ACC112 (cell line): ENCODE measurements around the gene HLA-DRB1.
"Not testable (repeated sequence)": the region's sequence is repeated elsewhere in the genome, so short reads cannot be mapped to it uniquely, and the experiment has no call there.

ENCODE experiments used
- H2AFZ ChIP-seq: fragments of 200-600 bp; sonication (generic); one replicate; pipeline ENCODE4 v1.6.0; 2017; ENCODE audit warnings: antibody characterized with exemption, low read length; ENCODE audit not compliant: unreplicated experiment
- H3K27ac ChIP-seq: fragments of 200-600 bp; sonication (generic); 2 replicates; pipeline ENCODE4 v1.5.1; 2014; ENCODE audit warnings: low read depth, mild to moderate bottlenecking, antibody characterized with exemption, low read length, moderate library complexity
- H3K27me3 ChIP-seq: fragments of 200-600 bp; sonication (generic); 2 replicates; pipeline ENCODE4 v1.6.1; 2014; ENCODE audit warnings: mild to moderate bottlenecking, antibody characterized with exemption, low read length, moderate library complexity, mixed read lengths; ENCODE audit not compliant: insufficient read depth
- H3K36me3 ChIP-seq: fragments of 200-600 bp; sonication (generic); 2 replicates; pipeline ENCODE4 v1.6.1; 2016; ENCODE audit warnings: mild to moderate bottlenecking, antibody characterized with exemption, low read length, moderate library complexity, mixed read lengths; ENCODE audit not compliant: insufficient read depth
- H3K4me1 ChIP-seq: fragments of 200-600 bp; sonication (generic); one replicate; pipeline ENCODE4 v1.6.1; 2016; ENCODE audit warnings: low read length, mixed read lengths; ENCODE audit not compliant: insufficient read depth, unreplicated experiment, control insufficient read depth
- H3K4me3 ChIP-seq: fragments of 200-600 bp; sonication (generic); 2 replicates; pipeline ENCODE4 v1.5.1; 2014; ENCODE audit warnings: mild to moderate bottlenecking, low read depth, low read length
- H3K79me2 ChIP-seq: fragments of 200-600 bp; sonication (generic); one replicate; pipeline ENCODE4 v1.6.0; 2016; ENCODE audit warnings: low read length; ENCODE audit not compliant: control insufficient read depth, unreplicated experiment, insufficient read depth

HLA-DRB1 gene

GRCh38 chr6:32559747-32560146, 29.9 kb downstream of the HLA-DRB1 start:
- no peaks in the 10 kb centered on the region for H3K79me2 ChIP-seq
- no peak overlapping the region for H3K4me3 ChIP-seq
- no peak overlapping the region for H2AFZ ChIP-seq
- no peak overlapping the region for H3K27ac ChIP-seq
- no peaks in the 10 kb centered on the region for H3K36me3 ChIP-seq
- peaks cover 6% of the 10 kb centered on the region for H3K27me3 ChIP-seq
- H3K4me1 ChIP-seq: no peaks in the 10 kb centered on the region

- Histone ChIP-seq H3K79me2 (no peaks in the 10 kb centered on the region), H3K27me3 (peaks cover 6% of the 10 kb centered on the region), H3K4me3 (no peak overlapping the region), H3K27ac (no peak overlapping the region), H3K36me3 (no peaks in the 10 kb centered on the region), H3K4me1 (no peaks in the 10 kb centered on the region), H2AFZ (no peak overlapping the region)
These were observed 31.1 kb downstream of the HLA-DRB1 start for GRCh38 chr6:32558426-32559057.

GRCh38 chr6:32554116-32554965, 35.3 kb downstream of the HLA-DRB1 start:
- H3K79me2 ChIP-seq: no peaks in the 10 kb centered on the region
- H3K27ac ChIP-seq: no peak overlapping the region
- no peak overlapping the region for H3K4me3 ChIP-seq
- H3K4me1 ChIP-seq: no peaks in the 10 kb centered on the region
- no peak overlapping the region for H2AFZ ChIP-seq
- H3K27me3 ChIP-seq: peaks cover 6% of the 10 kb centered on the region
- no peaks in the 10 kb centered on the region for H3K36me3 ChIP-seq

- no peaks in the 10 kb centered on the region for H3K27me3 ChIP-seq
- no peaks in the 10 kb centered on the region for H3K4me1 ChIP-seq
- H3K36me3 ChIP-seq: no peaks in the 10 kb centered on the region
- no peak overlapping the region for H2AFZ ChIP-seq
- no peak overlapping the region for H3K4me3 ChIP-seq
- no peak overlapping the region for H3K27ac ChIP-seq
- no peaks in the 10 kb centered on the region for H3K79me2 ChIP-seq
These were observed 36.5 kb downstream of the HLA-DRB1 start for GRCh38 chr6:32553037-32553742.

GRCh38 chr6:32551410-32551809, 38.2 kb downstream of the HLA-DRB1 start:
- Histone ChIP-seq H3K4me1 (no peaks in the 10 kb centered on the region), H3K27me3 (0 out of 2 replicates have a peak, but pooled peaks cover under 1% of the 10 kb centered on the region), H3K79me2 (no peaks in the 10 kb centered on the region), H2AFZ (no peak overlapping the region), H3K4me3 (no peak overlapping the region), H3K27ac (no peak overlapping the region), H3K36me3 (no peaks in the 10 kb centered on the region)

GRCh38 chr6:32539839-32540238, 49.8 kb downstream of the HLA-DRB1 start:
- no peaks in the 10 kb centered on the region for H3K79me2 ChIP-seq
- H3K4me1 ChIP-seq: no peaks in the 10 kb centered on the region
- H3K4me3 ChIP-seq: no peak overlapping the region
- no peaks in the 10 kb centered on the region for H3K36me3 ChIP-seq
- no peaks in the 10 kb centered on the region; the same call in 1 of the 2 replicates for H3K27me3 ChIP-seq
- H2AFZ ChIP-seq: no peak overlapping the region
- no peak overlapping the region for H3K27ac ChIP-seq

GRCh38 chr6:32530431-32530793, 59.2 kb downstream of the HLA-DRB1 start:
- H3K4me1 ChIP-seq, H2AFZ ChIP-seq, H3K27ac ChIP-seq, H3K36me3 ChIP-seq, H3K27me3 ChIP-seq, H3K79me2 ChIP-seq, H3K4me3 ChIP-seq: not testable (repeated sequence)

- no peaks in the 10 kb centered on the region for H3K36me3 ChIP-seq
- H3K4me3 ChIP-seq: no peak within 1 kb of the TSS
- H3K79me2 ChIP-seq: no peaks in the 10 kb centered on the region
- no peak within 1 kb of the TSS for H3K27ac ChIP-seq
- H2AFZ ChIP-seq: no peak within 1 kb of the TSS
- H3K27me3 ChIP-seq: no peaks in the 10 kb centered on the region
- no peaks in the 10 kb centered on the region for H3K4me1 ChIP-seq
These were observed 59.8 kb downstream of the HLA-DRB1 start, which contains the start of gene HLA-DRB5 for GRCh38 chr6:32529697-32530430. Gene HLA-DRB5, minus strand, starts transcription at chr6:32530287. Its CDS starts 63 bp downstream, at chr6:32530224.
